Central memory CD8-positive, alpha-beta T cell (primary cell): ENCODE data around the gene DGCR2.
A peak's percentile ranks its signal among the peaks of the same experiment; 100 is the strongest.
"Not testable (repeated sequence)": the region's sequence is repeated elsewhere in the genome, so short reads cannot be mapped to it uniquely, and the experiment has no call there.

ENCODE experiments used
- ATAC-seq: fragments of 150-1000 bp; cut with Tn5 transposase; replicated peaks from 2 replicates; pipeline ENCODE4 v1.10.0; 2022; ENCODE audit warnings: mild to moderate bottlenecking, moderate FRiP score, moderate number of reproducible peaks; ENCODE audit not compliant: poor library complexity, severe bottlenecking; ENCODE audit errors: extremely low read depth
- DNase-seq, 2 donors: peaks; one replicate each; pipeline ENCODE4 v3.0.0; 2021; ENCODE audit warnings: low spot score in 2 of 2
- H3K27ac Mint-ChIP-seq: one replicate; pipeline ENCODE4 v1.8.0; 2022; ENCODE audit warnings: low read depth, mild to moderate bottlenecking, moderate library complexity, mixed read lengths
- H3K27me3 Mint-ChIP-seq: one replicate; pipeline ENCODE4 v1.8.0; 2022; ENCODE audit warnings: mixed read lengths
- H3K36me3 Mint-ChIP-seq: one replicate; pipeline ENCODE4 v1.8.0; 2022; ENCODE audit warnings: mild to moderate bottlenecking, moderate library complexity, mixed read lengths; ENCODE audit not compliant: insufficient read depth
- H3K4me1 Mint-ChIP-seq: one replicate; pipeline ENCODE4 v1.8.0; 2022; ENCODE audit warnings: mixed read lengths
- H3K4me3 Mint-ChIP-seq: one replicate; pipeline ENCODE4 v1.8.0; 2022; ENCODE audit warnings: mild to moderate bottlenecking, moderate library complexity, mixed read lengths
- H3K9me3 Mint-ChIP-seq: one replicate; pipeline ENCODE4 v1.8.0; 2022; ENCODE audit warnings: mixed read lengths

The DGCR2 gene, protein sequence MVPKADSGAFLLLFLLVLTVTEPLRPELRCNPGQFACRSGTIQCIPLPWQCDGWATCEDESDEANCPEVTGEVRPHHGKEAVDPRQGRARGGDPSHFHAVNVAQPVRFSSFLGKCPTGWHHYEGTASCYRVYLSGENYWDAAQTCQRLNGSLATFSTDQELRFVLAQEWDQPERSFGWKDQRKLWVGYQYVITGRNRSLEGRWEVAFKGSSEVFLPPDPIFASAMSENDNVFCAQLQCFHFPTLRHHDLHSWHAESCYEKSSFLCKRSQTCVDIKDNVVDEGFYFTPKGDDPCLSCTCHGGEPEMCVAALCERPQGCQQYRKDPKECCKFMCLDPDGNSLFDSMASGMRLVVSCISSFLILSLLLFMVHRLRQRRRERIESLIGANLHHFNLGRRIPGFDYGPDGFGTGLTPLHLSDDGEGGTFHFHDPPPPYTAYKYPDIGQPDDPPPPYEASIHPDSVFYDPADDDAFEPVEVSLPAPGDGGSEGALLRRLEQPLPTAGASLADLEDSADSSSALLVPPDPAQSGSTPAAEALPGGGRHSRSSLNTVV

DNA sequence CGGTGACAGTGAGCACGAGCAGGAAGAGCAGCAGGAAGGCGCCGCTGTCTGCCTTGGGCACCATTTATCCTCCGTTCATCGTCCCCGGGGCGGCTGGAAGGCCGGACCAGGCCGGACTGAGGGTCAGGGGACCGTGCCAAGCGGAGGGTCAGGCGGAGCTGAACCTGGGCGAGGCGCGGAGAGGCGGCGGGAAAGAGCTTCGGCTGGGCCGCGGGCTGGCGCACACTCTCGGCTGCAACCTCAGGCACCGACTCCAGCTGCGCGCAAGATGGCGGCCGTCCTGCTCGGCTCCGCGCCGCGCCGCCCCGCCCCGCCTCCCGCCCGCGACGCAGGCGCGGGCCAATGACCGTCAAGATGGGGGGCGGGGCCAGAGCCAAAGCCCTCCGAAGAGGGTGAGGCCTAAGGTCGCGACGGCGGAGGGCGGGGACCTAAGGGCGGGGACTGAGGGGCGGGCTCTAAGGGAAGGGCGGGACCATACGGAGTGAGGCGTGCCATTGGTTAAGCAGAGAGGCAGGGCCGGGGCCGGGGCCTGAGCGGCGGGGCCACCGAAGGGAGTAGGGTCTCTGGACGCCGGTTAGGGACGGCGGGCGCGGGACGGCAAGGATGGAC lies at the start of gene DGCR2:
Gene DGCR2, minus strand, starts transcription at position 270 of the 609 bp plus-strand sequence. Its CDS starts 206 bp downstream, at position 64.
- Mint-ChIP-seq H3K4me1 (peaks cover 40% of the 10 kb centered on the region), H3K36me3 (peaks cover 9% of the 10 kb centered on the region), H3K9me3 (no peaks in the 10 kb centered on the region), H3K27ac (peak within 1 kb of the TSS; percentile 59), H3K27me3 (no peaks in the 10 kb centered on the region), H3K4me3 (peak within 1 kb of the TSS; percentile 85)
- peak; percentile 82 to 90 for DNase-seq
- ATAC-seq, result peak; percentile 97

DNA sequence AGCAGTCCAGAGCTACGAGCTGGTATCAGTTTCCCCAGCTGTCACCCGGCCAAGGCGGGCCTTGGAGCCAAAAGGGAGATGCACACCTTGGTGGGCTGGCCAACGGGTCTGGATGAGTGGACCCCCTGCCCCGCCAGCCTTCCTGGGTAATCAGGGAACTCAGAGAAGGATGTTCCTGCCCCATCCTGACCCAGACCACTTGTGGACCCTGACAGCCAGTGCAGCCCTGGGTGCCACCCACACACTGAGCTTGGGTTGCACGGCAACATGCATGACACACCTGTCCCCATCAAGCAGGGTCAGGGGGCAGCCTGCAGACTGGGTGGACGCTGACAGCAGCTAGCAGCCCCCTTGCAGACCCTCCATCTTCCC lies 47.7 kb upstream of the DGCR2 start:
- H3K27ac Mint-ChIP-seq, result no peak overlapping the region
- H3K4me1 Mint-ChIP-seq, result peaks cover 42% of the 10 kb centered on the region
- H3K36me3 Mint-ChIP-seq, result peaks cover 11% of the 10 kb centered on the region
- peak overlapping the region; percentile 89 for H3K4me3 Mint-ChIP-seq
- no peaks in the 10 kb centered on the region for H3K9me3 Mint-ChIP-seq
- peaks cover 42% of the 10 kb centered on the region for H3K27me3 Mint-ChIP-seq
- DNase-seq (no peak), ATAC-seq (no peak)

DNA sequence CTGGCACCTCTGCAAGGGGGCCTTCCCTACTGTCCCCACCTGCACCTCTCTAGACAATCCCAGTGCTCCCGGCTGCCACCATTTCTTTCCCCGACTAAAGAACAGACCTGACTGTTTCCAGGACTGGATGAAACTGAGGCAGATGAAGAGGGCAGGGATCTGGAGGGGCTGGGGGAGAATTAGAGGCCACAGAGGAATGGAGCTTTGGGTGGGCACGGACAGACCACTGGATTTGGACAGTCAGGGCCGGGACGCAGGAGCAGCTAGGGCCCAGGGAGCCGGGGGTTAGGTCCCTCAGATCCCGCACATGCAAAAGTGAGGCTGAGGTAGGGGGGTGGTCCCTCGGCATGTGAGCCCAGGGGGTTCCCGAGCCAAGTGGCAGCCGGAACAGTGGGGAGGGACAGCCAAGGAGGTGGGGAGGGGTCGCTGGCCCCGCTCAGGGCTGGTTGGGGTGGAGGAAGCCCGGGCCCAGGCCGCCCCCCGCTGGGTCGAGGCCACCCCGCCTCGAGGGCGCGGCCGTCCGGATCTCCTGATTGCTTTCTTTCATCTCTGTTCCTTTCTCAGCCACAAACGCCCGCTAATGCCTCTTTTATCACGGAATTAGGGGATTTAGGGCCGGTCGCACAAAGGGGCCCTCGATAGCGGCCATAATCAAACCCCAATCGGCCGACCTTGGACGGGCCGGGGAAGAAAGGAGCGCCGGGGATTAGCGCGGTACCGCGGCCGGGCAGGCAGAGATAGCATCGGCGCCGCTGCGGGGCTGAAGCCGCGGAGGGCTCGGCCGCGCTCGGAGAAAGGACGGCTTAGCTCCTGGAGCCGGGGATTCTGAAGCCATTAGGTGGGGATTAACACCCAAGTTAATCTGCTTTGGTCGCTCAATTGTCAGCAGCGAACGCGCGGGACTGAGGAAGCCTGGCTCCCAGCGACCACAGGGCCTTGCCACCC lies 47.1 kb upstream of the DGCR2 start:
- no peaks in the 10 kb centered on the region for H3K9me3 Mint-ChIP-seq
- H3K27me3 Mint-ChIP-seq, result peaks cover 42% of the 10 kb centered on the region
- no peak overlapping the region for H3K27ac Mint-ChIP-seq
- peaks cover 42% of the 10 kb centered on the region for H3K4me1 Mint-ChIP-seq
- H3K36me3 Mint-ChIP-seq, result peaks cover 11% of the 10 kb centered on the region
- no peak for ATAC-seq
- H3K4me3 Mint-ChIP-seq, result peak overlapping the region; percentile 89
- DNase-seq, result no peak

DNA sequence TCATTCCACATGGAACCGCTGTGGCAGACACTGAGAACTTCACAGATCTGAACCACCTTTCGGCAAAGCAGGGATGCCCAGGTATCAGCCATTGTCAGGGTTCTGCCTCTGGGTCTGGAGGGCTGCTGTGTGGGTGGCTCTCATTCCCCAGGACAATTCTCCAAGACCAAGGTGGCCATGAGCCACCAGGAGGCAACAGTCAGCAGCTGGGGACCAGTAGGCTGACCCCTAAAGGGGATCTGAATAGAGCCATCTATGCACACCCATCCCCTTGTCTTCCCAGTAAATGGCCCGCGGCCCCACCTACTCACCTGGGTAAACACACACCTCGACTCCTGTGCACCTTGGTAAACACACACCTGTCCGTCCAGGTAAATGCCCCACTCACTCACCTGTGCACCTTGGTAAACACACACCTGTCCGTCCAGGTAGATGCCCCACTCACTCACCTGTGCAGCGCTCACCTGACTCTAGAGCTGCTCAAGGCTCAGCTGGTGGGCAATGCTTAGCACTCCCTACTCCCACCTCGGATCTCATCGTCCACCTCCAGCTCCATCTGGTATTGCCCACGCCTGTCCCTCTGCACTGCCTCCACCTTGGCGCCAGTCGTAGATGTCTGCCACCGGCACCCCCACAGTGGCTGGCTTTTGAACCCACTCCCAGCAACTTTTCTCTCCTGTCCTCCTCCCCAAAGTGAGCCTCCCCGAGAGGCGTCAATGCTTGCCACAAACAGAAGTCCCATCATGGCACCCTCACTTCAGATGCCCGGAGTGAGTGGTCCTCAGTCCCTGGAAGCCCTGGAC lies 46.1 kb upstream of the DGCR2 start:
- H3K27me3 Mint-ChIP-seq, result peaks cover 49% of the 10 kb centered on the region
- no peak for ATAC-seq
- no peaks in the 10 kb centered on the region for H3K9me3 Mint-ChIP-seq
- H3K4me3 Mint-ChIP-seq, result no peak overlapping the region
- no peak for DNase-seq
- H3K36me3 Mint-ChIP-seq, result peaks cover 11% of the 10 kb centered on the region
- peaks cover 37% of the 10 kb centered on the region for H3K4me1 Mint-ChIP-seq
- no peak overlapping the region for H3K27ac Mint-ChIP-seq

DNA sequence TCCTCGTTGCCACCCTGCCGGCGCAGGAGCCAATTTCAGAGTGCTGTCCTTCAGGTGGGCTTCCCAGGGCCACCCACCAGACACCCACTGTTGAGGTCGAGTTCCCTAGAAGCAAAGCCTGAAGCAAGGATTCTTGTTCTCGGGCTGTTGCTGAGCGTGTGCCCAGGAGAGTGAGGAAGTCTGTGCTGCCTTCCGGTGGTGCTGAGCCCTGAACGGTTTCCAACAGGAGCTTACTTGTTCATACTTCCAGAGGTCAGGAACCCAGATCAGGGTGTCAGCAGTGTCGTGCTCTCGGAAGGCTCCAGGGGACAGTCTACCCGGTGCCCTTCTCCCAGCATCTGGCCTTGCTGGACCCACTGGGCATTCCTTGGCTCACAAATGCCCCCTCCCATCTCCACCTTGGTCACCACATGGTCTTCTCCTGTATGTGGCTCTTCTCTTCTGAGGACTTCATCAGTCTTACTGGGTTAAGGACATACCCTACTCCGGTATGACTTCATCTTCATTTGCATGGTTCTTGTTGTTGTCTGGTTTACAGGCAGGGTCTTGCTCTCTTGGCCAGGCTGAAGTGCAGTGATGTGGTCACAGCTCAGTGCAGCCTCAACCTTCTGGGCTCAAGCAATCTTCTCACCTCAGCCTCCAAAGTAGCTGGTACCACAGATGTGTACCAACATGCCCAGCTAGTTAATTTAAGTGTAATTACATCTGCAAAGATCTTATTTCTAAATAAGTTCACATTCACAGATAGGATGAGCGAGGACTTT lies 45.1 kb upstream of the DGCR2 start:
- DNase-seq (no peak), ATAC-seq (no peak)
- Mint-ChIP-seq H3K4me3 (no peak overlapping the region), H3K4me1 (peaks cover 27% of the 10 kb centered on the region), H3K27ac (no peak overlapping the region), H3K27me3 (peaks cover 51% of the 10 kb centered on the region), H3K36me3 (peaks cover 11% of the 10 kb centered on the region), H3K9me3 (no peaks in the 10 kb centered on the region)

DNA sequence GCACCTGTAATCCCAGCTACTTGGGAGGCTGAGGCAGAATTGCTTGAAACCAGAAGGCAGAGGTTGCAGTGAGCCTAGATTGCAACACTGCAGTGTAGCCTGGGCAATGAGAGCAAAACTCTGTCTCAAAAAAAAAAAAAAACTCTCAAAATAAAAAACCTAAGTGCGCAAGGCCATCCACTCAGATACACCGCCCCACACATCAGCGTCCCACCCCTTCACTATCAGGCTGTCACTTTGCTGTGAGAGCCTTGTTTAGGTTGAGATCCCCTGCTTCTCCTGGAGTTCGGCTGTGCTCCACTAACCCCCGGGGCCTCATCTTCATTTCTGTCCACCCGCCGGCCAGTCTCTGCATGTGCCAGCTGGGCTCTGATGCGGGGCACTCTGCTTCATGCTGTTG lies 44.2 kb upstream of the DGCR2 start:
- peaks cover 8% of the 10 kb centered on the region for H3K36me3 Mint-ChIP-seq
- peaks cover 23% of the 10 kb centered on the region for H3K4me1 Mint-ChIP-seq
- peaks cover 51% of the 10 kb centered on the region for H3K27me3 Mint-ChIP-seq
- no peak for ATAC-seq
- no peak overlapping the region for H3K4me3 Mint-ChIP-seq
- DNase-seq, result no peak
- H3K9me3 Mint-ChIP-seq, result no peaks in the 10 kb centered on the region
- H3K27ac Mint-ChIP-seq, result no peak overlapping the region

DNA sequence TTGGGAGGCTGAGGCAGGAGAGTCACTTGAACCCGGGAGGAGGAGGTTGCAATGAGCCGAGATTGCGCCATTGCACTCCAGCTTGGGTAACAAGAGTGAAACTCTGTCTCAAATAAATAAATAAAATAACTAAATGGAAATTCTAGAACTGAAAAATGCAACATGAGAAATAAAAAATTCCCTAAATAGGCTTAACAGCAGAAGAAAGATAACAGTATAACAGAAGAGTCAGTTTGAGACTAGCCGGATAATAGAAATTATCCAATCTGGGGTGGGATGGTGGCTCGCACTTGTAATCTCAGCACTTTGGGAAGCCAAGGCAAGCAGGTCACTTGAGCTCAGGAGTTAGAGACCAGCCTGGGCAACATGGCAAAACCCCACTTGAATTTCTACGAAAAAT lies 42.2 kb upstream of the DGCR2 start:
- H3K27me3 Mint-ChIP-seq, result peaks cover 40% of the 10 kb centered on the region
- ATAC-seq, result no peak
- H3K27ac Mint-ChIP-seq, result no peak overlapping the region
- no peak overlapping the region for H3K4me3 Mint-ChIP-seq
- peaks cover 8% of the 10 kb centered on the region for H3K4me1 Mint-ChIP-seq
- DNase-seq, result no peak
- H3K36me3 Mint-ChIP-seq, result no peaks in the 10 kb centered on the region
- no peaks in the 10 kb centered on the region for H3K9me3 Mint-ChIP-seq

DNA sequence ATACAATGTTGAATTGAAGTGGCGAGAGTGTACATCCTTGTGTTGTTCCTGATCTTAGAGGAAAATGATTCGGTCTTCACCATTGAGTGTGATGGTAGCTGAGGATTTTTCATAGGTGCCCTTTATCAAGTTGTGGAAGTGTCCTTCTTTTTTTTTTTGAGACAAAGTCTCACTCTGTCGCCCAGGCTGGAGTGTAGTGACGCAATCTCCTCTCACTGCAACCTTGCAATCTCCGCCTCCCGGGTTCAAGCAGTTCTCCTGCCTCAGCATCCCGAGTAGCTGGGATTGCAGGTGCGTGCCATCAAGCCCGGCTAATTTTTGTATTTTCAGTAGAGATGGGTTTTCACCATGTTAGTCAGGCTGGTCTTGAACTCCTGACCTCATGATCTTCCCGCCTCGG lies 36.4 kb upstream of the DGCR2 start:
- peaks cover 31% of the 10 kb centered on the region for H3K27me3 Mint-ChIP-seq
- not testable (repeated sequence) for H3K36me3 Mint-ChIP-seq, ATAC-seq, DNase-seq, H3K9me3 Mint-ChIP-seq, H3K4me1 Mint-ChIP-seq, H3K27ac Mint-ChIP-seq, H3K4me3 Mint-ChIP-seq

DNA sequence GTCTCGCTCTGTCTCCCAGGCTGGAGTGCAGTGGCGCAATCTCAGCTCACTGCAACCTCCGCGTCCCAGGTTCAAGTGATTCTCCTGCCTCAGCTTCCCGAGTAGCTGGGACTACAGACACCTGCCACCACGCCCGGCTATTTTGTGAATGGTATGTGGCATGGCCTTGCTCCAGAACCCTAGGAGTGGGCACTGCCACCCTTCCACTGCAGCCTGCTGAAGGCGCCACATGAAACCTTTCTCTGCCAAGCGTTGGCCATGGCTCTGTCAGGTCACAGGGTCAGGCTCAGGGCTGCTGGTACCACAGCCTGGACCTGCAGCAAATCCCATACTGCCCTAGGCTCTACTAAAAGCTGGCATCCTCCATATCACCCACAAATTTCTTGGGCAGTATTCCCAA lies 33.9 kb upstream of the DGCR2 start:
- H3K27me3 Mint-ChIP-seq, result peaks cover 50% of the 10 kb centered on the region
- H3K27ac Mint-ChIP-seq, DNase-seq, H3K4me1 Mint-ChIP-seq, H3K36me3 Mint-ChIP-seq, H3K4me3 Mint-ChIP-seq, H3K9me3 Mint-ChIP-seq, ATAC-seq: not testable (repeated sequence)

DNA sequence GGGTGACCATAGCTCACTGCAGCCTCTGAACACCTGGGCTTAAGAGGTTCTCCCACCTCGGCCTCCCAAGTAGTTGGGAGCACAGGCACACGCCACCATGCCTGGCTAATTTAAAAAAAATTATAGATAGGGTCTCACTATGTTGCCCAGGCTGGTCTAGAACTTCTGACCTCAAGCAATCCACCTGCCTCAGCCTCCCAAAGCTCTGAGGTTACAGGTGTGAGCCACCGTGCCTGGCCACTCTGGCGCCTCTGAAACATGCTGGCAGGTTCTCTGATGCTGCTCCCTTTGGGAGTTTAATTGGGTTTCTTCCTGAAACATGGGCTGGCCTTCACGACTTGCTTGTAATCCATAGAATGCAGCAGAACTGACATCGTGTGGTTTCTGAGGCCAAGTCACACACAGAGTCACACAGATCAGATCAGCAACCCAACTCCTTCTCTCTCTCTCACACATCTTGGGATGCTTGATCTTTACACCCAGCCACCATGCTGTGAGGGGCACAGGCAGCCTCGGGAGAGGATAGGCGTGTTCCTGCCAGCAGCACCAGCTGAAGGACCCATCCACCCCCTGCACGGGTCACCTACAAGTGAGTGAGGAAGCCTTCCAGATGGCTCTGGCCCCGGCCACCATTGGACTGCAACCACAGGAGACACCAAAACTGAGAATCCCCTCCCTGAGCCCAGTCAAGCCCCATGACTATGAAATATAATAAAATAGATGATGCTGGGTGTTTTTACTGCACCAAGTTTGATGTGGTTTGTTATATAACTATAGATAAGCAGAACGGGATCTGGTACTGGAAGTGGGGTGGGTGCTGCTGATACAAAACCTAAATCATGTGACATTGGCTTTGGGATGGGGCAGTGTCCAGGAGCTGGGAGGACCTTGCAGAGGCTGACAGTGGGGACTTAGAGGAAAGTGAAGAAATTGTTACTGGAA lies 31.0 kb upstream of the DGCR2 start:
- H3K27ac Mint-ChIP-seq, result no peak overlapping the region
- H3K9me3 Mint-ChIP-seq, result no peaks in the 10 kb centered on the region
- H3K4me1 Mint-ChIP-seq, result peaks cover 6% of the 10 kb centered on the region
- peaks cover 56% of the 10 kb centered on the region for H3K27me3 Mint-ChIP-seq
- ATAC-seq (no peak), DNase-seq (no peak)
- H3K4me3 Mint-ChIP-seq, result no peak overlapping the region
- H3K36me3 Mint-ChIP-seq, result no peaks in the 10 kb centered on the region
